ENCODE measurements around the gene TMEM161A.
"Not testable (repeated sequence)": the region's sequence is repeated elsewhere in the genome, so short reads cannot be mapped to it uniquely, and the experiment has no call there.

Gene TMEM161A

DNA sequence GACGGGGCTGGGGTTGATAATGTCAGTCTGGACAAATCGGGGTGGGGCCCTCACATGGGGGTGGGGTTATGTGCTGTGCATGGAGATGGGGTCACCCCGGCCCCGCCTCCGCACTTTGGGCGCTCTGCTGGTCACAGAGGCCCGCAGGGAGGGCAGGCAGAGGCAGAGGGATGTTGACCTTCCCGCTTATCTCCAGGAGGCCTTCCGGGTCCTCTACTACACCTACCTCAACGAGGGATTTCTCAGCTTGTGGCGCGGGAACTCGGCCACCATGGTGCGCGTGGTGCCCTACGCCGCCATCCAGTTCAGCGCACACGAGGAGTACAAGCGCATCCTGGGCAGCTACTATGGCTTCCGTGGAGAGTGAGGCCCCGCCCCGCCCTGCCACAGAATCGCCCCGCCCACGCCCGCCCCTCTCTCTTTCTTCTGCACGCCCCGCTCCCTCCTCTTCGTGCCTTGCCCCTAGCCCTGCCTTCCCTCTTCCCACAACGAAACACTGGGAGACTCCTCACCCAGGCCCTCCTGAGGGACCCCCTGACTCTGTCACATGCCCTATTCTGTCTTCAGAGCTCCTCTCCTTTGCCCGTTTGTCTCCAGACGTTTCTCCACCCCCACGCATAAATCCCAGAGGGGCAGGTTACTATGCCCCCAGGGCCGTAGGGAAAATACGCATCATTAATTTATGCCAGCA is 32.8 kb downstream of the TMEM161A start:
- H3K27ac Mint-ChIP-seq: no peak overlapping the region
- DNase-seq (ENCODE audit: low spot score): no peak

DNA sequence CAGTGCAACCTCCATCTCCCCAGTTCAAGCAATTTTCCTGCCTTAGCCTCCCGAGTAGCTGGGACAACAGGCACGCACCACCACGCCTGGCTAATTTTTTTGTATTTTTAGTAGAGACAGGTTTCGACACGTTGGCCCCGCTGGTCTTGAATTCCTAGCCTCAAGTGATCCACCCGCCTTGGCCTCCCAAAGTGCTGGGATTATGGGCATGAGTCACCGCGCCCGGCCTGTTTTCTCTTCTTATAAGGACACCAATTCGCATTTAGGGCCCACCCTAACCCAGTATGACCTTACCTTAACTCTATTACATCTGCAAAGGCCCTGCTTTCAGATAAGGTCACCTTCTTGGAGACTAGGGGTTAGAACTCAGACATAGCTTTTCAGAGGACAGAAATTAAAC is 35.1 kb downstream of the TMEM161A start:
- H3K9me3 Mint-ChIP-seq: no peaks in the 10 kb centered on the region
- no peak overlapping the region for H3K4me3 Mint-ChIP-seq
- no peaks in the 10 kb centered on the region for H3K27me3 Mint-ChIP-seq (ENCODE audit: low read depth)
- H3K27ac Mint-ChIP-seq: no peak overlapping the region
- no peaks in the 10 kb centered on the region for H3K4me1 Mint-ChIP-seq (ENCODE audit: low read depth)
- no peak for DNase-seq (ENCODE audit: low spot score)
- H3K36me3 Mint-ChIP-seq (ENCODE audit: low read depth): no peaks in the 10 kb centered on the region

More for the DNA sequence above, 32.8 kb downstream of the TMEM161A start:
- Mint-ChIP-seq H3K9me3 (no peaks in the 10 kb centered on the region), H3K4me3 (no peak overlapping the region), H3K27me3 (ENCODE audit: low read depth) (no peaks in the 10 kb centered on the region), H3K4me1 (ENCODE audit: low read depth) (no peaks in the 10 kb centered on the region), H3K36me3 (ENCODE audit: low read depth) (no peaks in the 10 kb centered on the region)

- H3K36me3 Mint-ChIP-seq (ENCODE audit: low read depth); H3K27me3 Mint-ChIP-seq (ENCODE audit: low read depth); DNase-seq (ENCODE audit: low spot score); H3K9me3 Mint-ChIP-seq; H3K4me3 Mint-ChIP-seq; H3K27ac Mint-ChIP-seq; H3K4me1 Mint-ChIP-seq (ENCODE audit: low read depth): not testable (repeated sequence)
Observed at GRCh38 chr19:19102566-19102965, 35.7 kb downstream of the TMEM161A start.

DNA sequence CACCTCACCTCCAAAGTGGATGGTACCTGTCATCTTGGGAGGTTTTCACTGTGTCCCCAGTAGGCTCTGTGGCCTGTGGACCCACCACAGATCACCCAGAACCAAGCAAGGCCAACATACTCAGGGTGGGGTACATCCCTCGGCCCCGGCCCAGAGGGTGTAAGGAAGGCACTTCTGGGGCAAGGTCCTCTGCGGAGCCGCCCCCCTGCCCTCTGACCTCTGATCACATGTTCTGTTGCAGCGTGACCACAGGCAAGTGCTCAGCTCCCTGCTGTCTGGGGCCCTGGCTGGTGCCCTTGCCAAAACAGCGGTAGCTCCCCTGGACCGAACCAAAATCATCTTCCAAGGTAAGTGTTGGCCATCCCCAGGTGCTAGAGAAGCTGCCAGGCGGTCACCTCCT is 36.7 kb downstream of the TMEM161A start:
- Mint-ChIP-seq H3K4me3 (no peak overlapping the region), H3K9me3 (no peaks in the 10 kb centered on the region), H3K27ac (no peak overlapping the region), H3K4me1 (ENCODE audit: low read depth) (no peaks in the 10 kb centered on the region), H3K36me3 (ENCODE audit: low read depth) (no peaks in the 10 kb centered on the region), H3K27me3 (ENCODE audit: low read depth) (no peaks in the 10 kb centered on the region)
- no peak for DNase-seq (ENCODE audit: low spot score)

DNA sequence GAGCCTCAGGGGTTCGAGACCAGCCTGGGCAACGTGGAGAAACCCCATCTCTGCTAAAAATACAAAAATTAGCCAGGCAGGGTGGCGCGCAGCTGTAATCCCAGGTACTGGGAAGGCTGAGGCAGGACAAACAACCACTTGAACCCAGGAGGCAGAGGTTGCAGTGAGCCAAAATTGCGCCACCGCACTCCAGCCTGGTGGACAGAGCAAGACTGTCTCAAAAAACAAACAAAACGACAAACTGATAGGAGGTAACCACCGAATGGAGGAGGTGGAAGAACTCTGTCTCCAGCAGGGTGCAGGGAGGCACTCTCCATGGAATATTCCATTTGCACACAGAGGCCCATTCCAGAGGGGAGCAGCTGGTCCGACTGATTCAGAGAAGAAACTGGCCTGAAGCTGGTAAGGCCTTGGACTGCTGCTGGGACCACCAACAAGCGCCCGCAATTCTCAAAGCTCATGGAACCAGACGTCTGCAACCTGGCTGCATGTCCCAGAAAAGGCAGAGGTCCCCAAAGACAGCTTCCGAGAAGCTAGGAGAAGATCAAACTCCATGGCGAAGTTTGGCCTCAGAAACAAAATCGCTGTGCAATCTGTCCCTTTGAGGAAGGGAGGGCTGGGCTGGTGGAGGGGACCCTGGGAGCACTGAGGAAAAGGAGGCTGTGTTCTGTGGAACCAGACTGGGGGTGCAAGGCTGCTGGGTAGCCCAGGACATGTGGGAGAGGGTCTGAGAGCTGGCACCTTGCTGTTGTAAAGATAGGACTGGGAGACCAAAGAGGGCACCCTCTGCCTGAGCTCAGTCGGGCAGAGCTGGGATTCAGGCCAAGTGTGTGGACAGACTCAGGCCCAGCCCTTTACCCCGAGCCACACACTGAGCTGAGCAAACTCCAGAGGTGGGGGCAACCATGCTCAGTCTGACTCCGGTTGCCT is 39.3 kb downstream of the TMEM161A start:
- H3K9me3 Mint-ChIP-seq: no peaks in the 10 kb centered on the region
- H3K27me3 Mint-ChIP-seq (ENCODE audit: low read depth): no peaks in the 10 kb centered on the region
- no peaks in the 10 kb centered on the region for H3K36me3 Mint-ChIP-seq (ENCODE audit: low read depth)
- no peak for DNase-seq (ENCODE audit: low spot score)
- H3K4me1 Mint-ChIP-seq (ENCODE audit: low read depth): no peaks in the 10 kb centered on the region
- H3K4me3 Mint-ChIP-seq: no peak overlapping the region
- H3K27ac Mint-ChIP-seq: no peak overlapping the region

DNA sequence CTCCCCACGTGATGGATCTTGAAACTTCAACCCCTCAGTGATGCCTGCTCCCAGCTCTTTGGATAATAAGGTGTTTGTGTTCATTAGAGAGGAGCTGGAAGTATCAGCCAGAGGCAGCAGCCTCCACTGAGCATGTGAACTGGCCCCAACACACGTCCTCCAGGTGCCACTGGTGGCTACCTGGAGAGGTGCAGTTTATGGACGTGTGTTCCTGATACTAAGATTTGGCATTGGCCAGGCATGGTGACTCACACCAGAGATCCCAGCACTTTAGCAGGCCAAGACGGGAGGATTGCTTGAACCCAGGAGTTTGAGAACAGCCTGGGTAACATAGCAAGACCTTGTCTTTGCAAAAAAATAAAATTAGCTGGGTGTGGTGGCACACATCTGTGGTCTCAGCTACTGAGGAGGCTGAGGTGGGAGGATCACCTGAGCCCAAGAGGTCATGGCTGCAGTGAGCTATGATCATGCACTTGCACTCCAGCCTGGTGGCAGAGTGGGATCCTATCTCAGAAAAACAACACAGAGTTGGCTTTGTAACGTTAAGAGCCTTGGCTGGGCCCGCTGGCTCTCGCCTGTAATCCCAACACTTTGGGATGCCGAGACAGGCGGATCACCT is 40.1 kb downstream of the TMEM161A start:
- no peaks in the 10 kb centered on the region for H3K9me3 Mint-ChIP-seq
- no peak overlapping the region for H3K4me3 Mint-ChIP-seq
- no peak for DNase-seq (ENCODE audit: low spot score)
- H3K27ac Mint-ChIP-seq: no peak overlapping the region
- H3K36me3 Mint-ChIP-seq (ENCODE audit: low read depth): no peaks in the 10 kb centered on the region
- no peaks in the 10 kb centered on the region for H3K27me3 Mint-ChIP-seq (ENCODE audit: low read depth)
- no peaks in the 10 kb centered on the region for H3K4me1 Mint-ChIP-seq (ENCODE audit: low read depth)

GRCh38 chr19:19096641-19097627 is 41.3 kb downstream of the TMEM161A start:
- Mint-ChIP-seq H3K9me3 (no peaks in the 10 kb centered on the region), H3K27ac (no peak overlapping the region), H3K36me3 (ENCODE audit: low read depth) (no peaks in the 10 kb centered on the region), H3K27me3 (ENCODE audit: low read depth) (no peaks in the 10 kb centered on the region), H3K4me3 (no peak overlapping the region), H3K4me1 (ENCODE audit: low read depth) (no peaks in the 10 kb centered on the region)
- no peak for DNase-seq (ENCODE audit: low spot score)

GRCh38 chr19:19095691-19096090 is 42.6 kb downstream of the TMEM161A start:
- H3K36me3 Mint-ChIP-seq (ENCODE audit: low read depth): no peaks in the 10 kb centered on the region
- H3K27ac Mint-ChIP-seq: no peak overlapping the region
- no peaks in the 10 kb centered on the region for H3K27me3 Mint-ChIP-seq (ENCODE audit: low read depth)
- H3K4me3 Mint-ChIP-seq: no peak overlapping the region
- no peaks in the 10 kb centered on the region for H3K4me1 Mint-ChIP-seq (ENCODE audit: low read depth)
- no peaks in the 10 kb centered on the region for H3K9me3 Mint-ChIP-seq
- no peak for DNase-seq (ENCODE audit: low spot score)

GRCh38 chr19:19094513-19094912 is 43.8 kb downstream of the TMEM161A start:
- H3K4me3 Mint-ChIP-seq: no peak overlapping the region

GRCh38 chr19:19087676-19088075 is 50.6 kb downstream of the TMEM161A start:
- Mint-ChIP-seq H3K9me3 (no peaks in the 10 kb centered on the region), H3K4me3 (no peak overlapping the region), H3K27me3 (ENCODE audit: low read depth) (no peaks in the 10 kb centered on the region), H3K36me3 (ENCODE audit: low read depth) (peaks cover 2% of the 10 kb centered on the region), H3K27ac (no peak overlapping the region), H3K4me1 (ENCODE audit: low read depth) (no peaks in the 10 kb centered on the region)
- DNase-seq (ENCODE audit: low spot score): no peak

More at GRCh38 chr19:19094513-19094912, 43.8 kb downstream of the TMEM161A start:
- H3K27ac Mint-ChIP-seq: no peak overlapping the region
- no peaks in the 10 kb centered on the region for H3K27me3 Mint-ChIP-seq (ENCODE audit: low read depth)
- no peak for DNase-seq (ENCODE audit: low spot score)
- H3K9me3 Mint-ChIP-seq: no peaks in the 10 kb centered on the region
- no peaks in the 10 kb centered on the region for H3K4me1 Mint-ChIP-seq (ENCODE audit: low read depth)
- H3K36me3 Mint-ChIP-seq (ENCODE audit: low read depth): no peaks in the 10 kb centered on the region

DNA sequence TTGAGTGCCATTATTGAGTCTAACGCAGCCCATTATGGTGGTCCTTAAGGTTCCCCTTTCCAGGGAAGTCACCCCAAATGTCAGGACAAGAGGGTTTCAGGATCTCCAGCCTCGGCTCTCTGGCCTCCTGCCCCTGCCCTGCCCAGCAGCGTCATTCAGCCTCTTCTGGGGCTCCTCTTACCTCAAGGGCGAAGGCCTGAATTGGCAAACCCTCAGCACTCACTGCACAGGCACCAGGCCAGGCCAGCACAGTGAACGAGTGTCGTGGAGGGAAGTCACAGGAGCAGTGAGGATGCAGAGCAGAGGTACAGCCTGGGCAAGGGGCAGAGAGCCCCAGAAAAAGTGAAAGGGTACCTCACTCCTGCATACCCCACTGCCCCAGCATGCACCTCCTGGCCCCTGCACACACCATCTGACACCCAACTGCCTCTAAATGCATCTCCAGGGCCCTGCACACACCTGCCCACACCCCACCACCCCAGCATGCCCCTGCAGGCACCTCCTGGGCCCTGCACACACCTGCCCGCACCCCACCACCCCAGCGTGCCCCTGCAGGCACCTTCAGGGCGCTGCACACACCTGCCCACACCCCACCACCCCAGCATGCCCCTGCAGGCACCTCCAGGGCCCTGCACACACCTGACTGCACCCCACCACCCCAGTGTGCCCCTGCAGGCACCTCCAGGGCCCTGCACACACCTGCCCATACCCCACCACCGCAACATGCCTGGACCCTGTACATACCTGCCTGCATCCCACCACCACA is 54.7 kb downstream of the TMEM161A start:
- no peak overlapping the region for H3K27ac Mint-ChIP-seq
- no peak for DNase-seq (ENCODE audit: low spot score)
- H3K36me3 Mint-ChIP-seq (ENCODE audit: low read depth): peaks cover 2% of the 10 kb centered on the region
- no peaks in the 10 kb centered on the region for H3K4me1 Mint-ChIP-seq (ENCODE audit: low read depth)
- H3K4me3 Mint-ChIP-seq: no peak overlapping the region
- H3K27me3 Mint-ChIP-seq (ENCODE audit: low read depth): no peaks in the 10 kb centered on the region
- no peaks in the 10 kb centered on the region for H3K9me3 Mint-ChIP-seq

DNA sequence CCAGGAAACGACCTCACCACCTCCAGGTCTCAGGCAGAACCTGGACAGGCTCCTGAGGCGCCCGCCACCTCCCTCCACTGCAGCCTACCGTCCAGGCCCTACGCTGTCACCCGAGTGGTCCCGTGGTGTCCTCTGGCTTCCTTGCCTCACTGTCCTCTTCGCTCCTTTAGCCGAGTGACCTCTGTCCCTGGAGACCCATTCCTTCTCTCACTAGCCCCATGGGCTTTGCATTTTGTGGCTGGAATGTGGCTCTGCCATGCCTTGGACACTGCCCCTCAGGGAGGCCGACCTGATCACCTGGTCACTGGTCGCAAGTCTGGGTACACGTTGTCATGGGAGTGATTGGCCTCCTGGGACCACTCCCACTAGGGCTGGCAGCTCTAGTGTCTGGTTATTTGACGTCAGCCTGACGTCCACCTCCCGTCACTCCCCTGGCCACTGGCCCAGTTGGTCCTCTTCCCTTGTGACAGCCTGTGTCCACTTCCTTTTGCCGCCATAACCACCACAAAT is 56.6 kb downstream of the TMEM161A start:
- no peak for DNase-seq (ENCODE audit: low spot score)
- H3K27ac Mint-ChIP-seq: no peak overlapping the region
- H3K4me3 Mint-ChIP-seq: no peak overlapping the region
- no peaks in the 10 kb centered on the region for H3K9me3 Mint-ChIP-seq
- no peaks in the 10 kb centered on the region for H3K4me1 Mint-ChIP-seq (ENCODE audit: low read depth)
- peaks cover 2% of the 10 kb centered on the region for H3K36me3 Mint-ChIP-seq (ENCODE audit: low read depth)
- no peaks in the 10 kb centered on the region for H3K27me3 Mint-ChIP-seq (ENCODE audit: low read depth)

All from T-helper 2 cell treated with Interferon-gamma antibody and Interleukin-4, amounts not matched to agents 5 μg/mL and 100 μg/mL, for 36 hours (primary cell).